Left ventricle myocardium inferior (tissue), 1 donor: ENCODE measurements around the gene CDH18. TPM values are rescaled to one million over a fixed set of nuclear protein-coding genes. Genes with fewer than 3 reads are reported as not detected.

Source experiments
- DNase-seq: peaks from one replicate; pipeline ENCODE4 v3.0.0-alpha.2; 2020
- H3K27ac ChIP-seq: fragments of 200-600 bp; replicated peaks from 2 replicates; pipeline ENCODE4 v1.8.0; 2021
- H3K27me3 ChIP-seq: fragments of 200-600 bp; 2 replicates; pipeline ENCODE4 v1.8.0; 2021; ENCODE audit warnings: low read depth
- H3K36me3 ChIP-seq: fragments of 200-600 bp; 2 replicates; pipeline ENCODE4 v1.8.0; 2021
- H3K4me1 ChIP-seq: fragments of 200-600 bp; 2 replicates; pipeline ENCODE4 v1.8.0; 2021
- H3K4me3 ChIP-seq: fragments of 200-600 bp; 2 replicates; pipeline ENCODE4 v1.8.0; 2021; ENCODE audit warnings: mild to moderate bottlenecking, moderate library complexity
- H3K9me3 ChIP-seq: fragments of 200-600 bp; replicated peaks from 2 replicates; pipeline ENCODE4 v1.8.0; 2021
- intact Hi-C: fragments of 100-400 bp; cut with micrococcal nuclease; formaldehyde crosslinking; loops from one replicate; pipeline ENCODE4 v1.11.0; 2022
- total RNA-seq: library from RNA; stranded (reverse); fragmentation: NEBNext Ultra II Directional; extraction: Animal tissue kit (Norgen Biotek cat#: 25700); gene quantifications from one replicate; pipeline ENCODE4 v1.2.1, GENCODE V29; 2021
- TF ChIP-seq, protein P1 (sequence below): fragments of 200-600 bp; IDR thresholded peaks from 2 replicates; pipeline ENCODE4 v1.8.0; 2021; ENCODE audit warnings: antibody characterized with exemption, mild to moderate bottlenecking, borderline replicate concordance
- donor health status: DM: no; HTN: yes; CAD: no; lungs with severe emphysema.

Gene CDH18
- total RNA-seq, 1 donor from 2014 or later: not detected

DNA sequence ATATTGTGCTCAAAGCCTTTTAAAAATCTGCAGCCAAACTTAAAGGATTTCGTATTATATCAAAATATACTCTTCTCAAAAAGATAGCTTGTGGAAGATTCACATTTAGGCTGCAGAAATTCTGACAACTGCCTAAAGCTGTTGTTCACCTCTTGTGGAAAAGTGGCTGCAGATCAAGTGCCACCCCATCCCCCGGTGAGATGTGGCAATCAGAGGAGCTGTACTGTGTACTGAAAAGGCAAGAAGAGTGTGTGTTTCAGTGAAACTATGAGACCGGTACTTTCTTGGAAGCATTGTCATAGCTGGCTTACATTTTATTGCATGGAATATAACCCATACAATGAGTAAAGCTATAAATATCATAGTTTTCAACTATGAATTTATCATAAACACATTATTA lies 64.3 kb downstream of the CDH18 start:
- intact Hi-C loops: no loop called here
- Histone ChIP-seq H3K9me3 (no peaks in the 10 kb centered on the region), H3K4me1 (no peaks in the 10 kb centered on the region), H3K36me3 (no peaks in the 10 kb centered on the region), H3K27me3 (no peaks in the 10 kb centered on the region), H3K27ac (no peak overlapping the region), H3K4me3 (no peak overlapping the region)
- TF ChIP-seq, protein P1, sequence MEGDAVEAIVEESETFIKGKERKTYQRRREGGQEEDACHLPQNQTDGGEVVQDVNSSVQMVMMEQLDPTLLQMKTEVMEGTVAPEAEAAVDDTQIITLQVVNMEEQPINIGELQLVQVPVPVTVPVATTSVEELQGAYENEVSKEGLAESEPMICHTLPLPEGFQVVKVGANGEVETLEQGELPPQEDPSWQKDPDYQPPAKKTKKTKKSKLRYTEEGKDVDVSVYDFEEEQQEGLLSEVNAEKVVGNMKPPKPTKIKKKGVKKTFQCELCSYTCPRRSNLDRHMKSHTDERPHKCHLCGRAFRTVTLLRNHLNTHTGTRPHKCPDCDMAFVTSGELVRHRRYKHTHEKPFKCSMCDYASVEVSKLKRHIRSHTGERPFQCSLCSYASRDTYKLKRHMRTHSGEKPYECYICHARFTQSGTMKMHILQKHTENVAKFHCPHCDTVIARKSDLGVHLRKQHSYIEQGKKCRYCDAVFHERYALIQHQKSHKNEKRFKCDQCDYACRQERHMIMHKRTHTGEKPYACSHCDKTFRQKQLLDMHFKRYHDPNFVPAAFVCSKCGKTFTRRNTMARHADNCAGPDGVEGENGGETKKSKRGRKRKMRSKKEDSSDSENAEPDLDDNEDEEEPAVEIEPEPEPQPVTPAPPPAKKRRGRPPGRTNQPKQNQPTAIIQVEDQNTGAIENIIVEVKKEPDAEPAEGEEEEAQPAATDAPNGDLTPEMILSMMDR: no peak
- DNase-seq: no peak

DNA sequence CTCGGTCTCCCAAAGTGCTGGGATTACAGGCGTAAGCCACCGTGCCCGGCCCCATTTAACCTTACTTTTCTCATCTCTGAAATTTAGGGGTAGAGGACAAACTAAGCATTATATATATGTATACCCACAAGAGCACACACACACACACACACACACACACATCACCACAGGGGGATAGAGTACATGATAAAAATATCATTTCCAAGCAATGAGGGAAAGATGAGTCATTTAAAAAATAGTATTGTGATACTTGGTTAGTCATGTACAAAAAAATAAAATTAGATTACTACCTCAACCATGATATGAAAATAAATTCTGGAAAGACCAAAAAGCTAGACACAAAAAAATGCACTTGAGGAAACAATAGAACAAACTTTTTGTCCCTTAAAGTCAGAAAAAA lies 67.2 kb downstream of the CDH18 start:
- Histone ChIP-seq H3K27ac (no peak overlapping the region), H3K36me3 (no peaks in the 10 kb centered on the region), H3K27me3 (no peaks in the 10 kb centered on the region), H3K4me1 (no peaks in the 10 kb centered on the region), H3K9me3 (no peaks in the 10 kb centered on the region), H3K4me3 (no peak overlapping the region)
- intact Hi-C loops: no loop called here
- TF ChIP-seq, protein P1: no peak
- DNase-seq: no peak

DNA sequence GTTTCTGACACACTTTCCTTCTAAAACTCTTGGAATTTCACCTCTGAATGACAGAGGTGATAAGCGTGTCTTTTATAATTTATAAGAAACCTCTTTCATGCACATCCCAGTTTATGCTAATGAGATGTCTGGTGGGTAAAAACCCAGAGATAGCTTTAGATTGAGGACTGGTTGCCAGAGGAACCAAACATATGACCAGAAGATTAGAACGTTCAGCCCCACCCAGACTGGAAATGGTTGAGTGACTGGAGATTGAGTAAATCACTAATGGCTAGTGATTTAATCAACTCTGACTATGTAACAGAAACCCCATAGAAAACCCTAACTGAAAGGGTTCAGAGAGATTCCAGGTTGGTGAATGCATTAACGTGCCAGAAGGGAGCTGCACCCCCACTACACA lies 69.2 kb downstream of the CDH18 start:
- Histone ChIP-seq H3K36me3 (no peaks in the 10 kb centered on the region), H3K4me1 (no peaks in the 10 kb centered on the region), H3K9me3 (no peaks in the 10 kb centered on the region), H3K4me3 (no peak overlapping the region), H3K27ac (no peak overlapping the region), H3K27me3 (no peaks in the 10 kb centered on the region)
- DNase-seq: no peak
- TF ChIP-seq, protein P1: no peak
- intact Hi-C loops: no loop called here

DNA sequence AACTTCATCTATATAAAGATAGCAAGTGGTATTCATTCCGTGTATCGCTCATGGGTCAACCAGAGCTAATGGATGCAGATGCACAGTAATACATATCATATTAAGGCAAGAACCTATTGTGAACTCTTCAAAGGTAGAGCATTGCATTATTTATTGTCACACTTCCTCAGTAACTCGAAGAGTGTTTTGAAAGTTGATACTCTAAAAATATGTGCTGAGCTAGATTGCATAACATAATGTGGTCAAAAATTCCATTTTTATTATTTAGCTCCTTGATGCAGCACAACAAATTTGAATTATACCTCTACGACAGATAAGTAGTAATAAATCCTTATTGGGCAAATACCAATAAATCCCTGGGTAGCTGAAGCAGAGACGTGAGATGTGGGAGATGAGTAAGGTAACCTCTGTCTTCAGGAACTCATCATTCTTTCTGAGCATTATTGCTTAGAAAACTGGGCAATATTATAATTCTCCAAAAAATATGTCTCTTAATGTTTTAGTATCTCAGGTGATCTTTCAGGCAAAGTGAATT lies 70.3 kb downstream of the CDH18 start:
- intact Hi-C loops: no loop called here

DNA sequence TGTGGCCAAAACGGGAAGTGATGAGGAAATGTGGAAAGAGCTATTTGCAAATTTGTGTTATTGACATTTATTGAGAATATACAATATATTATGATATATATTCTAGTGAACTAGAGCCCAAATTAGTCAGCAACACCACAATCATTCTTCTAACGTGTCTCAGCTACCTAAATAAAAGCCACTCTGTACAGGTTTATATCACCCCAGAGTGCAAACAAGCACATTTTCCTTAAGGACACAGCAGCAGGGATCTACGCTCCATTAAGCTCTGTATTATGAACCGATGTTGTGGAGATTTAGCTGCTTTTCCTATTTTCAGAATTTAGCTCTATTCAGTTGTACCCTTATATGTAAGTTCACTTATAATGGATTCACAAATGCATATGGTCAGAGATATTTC lies 77.9 kb downstream of the CDH18 start:
- H3K4me1 ChIP-seq: no peaks in the 10 kb centered on the region
- no peaks in the 10 kb centered on the region for H3K27me3 ChIP-seq
- DNase-seq: no peak
- intact Hi-C loops: no loop called here
- no peaks in the 10 kb centered on the region for H3K36me3 ChIP-seq
- no peak overlapping the region for H3K4me3 ChIP-seq
- H3K27ac ChIP-seq: no peak overlapping the region
- no peaks in the 10 kb centered on the region for H3K9me3 ChIP-seq
- TF ChIP-seq, protein P1: no peak

More for the DNA sequence above, 70.3 kb downstream of the CDH18 start:
- Histone ChIP-seq H3K4me3 (no peak overlapping the region), H3K9me3 (no peaks in the 10 kb centered on the region), H3K27ac (no peak overlapping the region), H3K36me3 (no peaks in the 10 kb centered on the region), H3K4me1 (no peaks in the 10 kb centered on the region), H3K27me3 (no peaks in the 10 kb centered on the region)
- TF ChIP-seq, protein P1: no peak
- no peak for DNase-seq
